K562 (cell line): Measurements from ENCODE around the gene ASB4. TPM values are rescaled to one million over a fixed set of nuclear protein-coding genes. Genes with fewer than 3 reads are reported as not detected.

Experiments
- ATAC-seq: fragments of 200-7000 bp; cut with Tn5 transposase; 3 replicates; pipeline ENCODE4 v1.9.1; 2020; ENCODE audit warnings: moderate library complexity
- BruUV-seq: library from RNA; stranded (reverse); fragments of 400-500 nt; replicated peaks from 2 replicates; lab custom pipeline; 2021; lab: Mats Ljungman, UMichigan
- CTCF ChIA-PET: fragments of 300-600 bp; formaldehyde crosslinking; extraction: SDS; loops from one replicate; lab custom pipeline; 2021; ENCODE audit warnings: low intra/inter-chr PET ratio; lab: Yijun Ruan, JAX
- POLR2A ChIA-PET: fragments of 300-600, 350-650 bp; sonication (Branson Sonifier 250); formaldehyde crosslinking; extraction: SDS; loops from one replicate; lab custom pipeline; 2021; ENCODE audit warnings: antibody characterized with exemption, inconsistent platforms; lab: Yijun Ruan, JAX
- DNase-seq, 4 experiments: peaks; one replicate each; pipeline versions ENCODE4 v3.0.0 to v3.0.0-alpha.2; 2011 to 2018; ENCODE audit warnings: low spot score in 3 of 4, mixed read lengths in 3 of 4; ENCODE audit errors: extremely low read depth in 1 of 4
- FAIRE-seq: peaks from 2 replicates; lab custom pipeline; 2011; peaks lifted over from hg19 to GRCh38; lab: Jason Lieb, UNC
- H2AFZ ChIP-seq: 2 replicates; pipeline ENCODE4 v1.6.0; 2011; ENCODE audit warnings: low read depth, low read length, control low read depth, inconsistent platforms
- H3K27ac ChIP-seq: fragments of 200-600 bp; 3 replicates; pipeline ENCODE4 v1.8.0; 2011; ENCODE audit warnings: low read depth, mild to moderate bottlenecking, control low read depth, inconsistent platforms, low read length, moderate library complexity, mixed read lengths; ENCODE audit errors: extremely low read depth
- H3K27me3 ChIP-seq, 2 experiments: fragments of 300-600 bp in 1 of 2; 2 replicates in 1 of 2; 3 replicates in 1 of 2; pipeline versions ENCODE4 v1.6.0 to v1.8.0; 2011; ENCODE audit warnings: inconsistent platforms in 2 of 2, low read length in 2 of 2, mild to moderate bottlenecking in 1 of 2, mixed read lengths in 1 of 2, moderate library complexity in 1 of 2; ENCODE audit not compliant: control insufficient read depth in 2 of 2, insufficient read depth in 2 of 2
- H3K36me3 ChIP-seq: fragments of 300-600 bp; 3 replicates; pipeline ENCODE4 v1.8.0; 2011; ENCODE audit warnings: mild to moderate bottlenecking, low read length, inconsistent platforms; ENCODE audit not compliant: control insufficient read depth, insufficient read depth
- H3K4me1 ChIP-seq, 2 experiments: fragments of 200-600 bp in 1 of 2; replicated peaks in 1 of 2; 2 replicates in 1 of 2; 3 replicates in 1 of 2; pipeline versions ENCODE4 v1.5.1 to v1.8.0; 2011; ENCODE audit warnings: inconsistent platforms in 2 of 2, low read length in 2 of 2, mild to moderate bottlenecking in 1 of 2, mixed read lengths in 1 of 2, moderate library complexity in 1 of 2; ENCODE audit not compliant: control insufficient read depth in 2 of 2, insufficient read depth in 2 of 2
- H3K4me2 ChIP-seq: 2 replicates; pipeline ENCODE4 v1.6.1; 2011; ENCODE audit warnings: low read length, control low read depth, inconsistent platforms, mixed read lengths; ENCODE audit not compliant: insufficient read depth
- H3K4me3 ChIP-seq: fragments of 200-600 bp; sonication (generic), shearing (Covaris generic); 2 replicates; pipeline ENCODE4 v1.5.1; 2016; ENCODE audit warnings: control low read depth, inconsistent platforms
- H3K79me2 ChIP-seq: fragments of 200-600 bp; 3 replicates; pipeline ENCODE4 v1.8.0; 2011; ENCODE audit warnings: low read length, inconsistent platforms; ENCODE audit not compliant: control insufficient read depth, insufficient read depth
- H3K9ac ChIP-seq, 2 experiments: 2 replicates each; pipeline versions ENCODE4 v1.6.0 to v1.6.1; 2011; ENCODE audit warnings: low read depth in 2 of 2, low read length in 2 of 2, control low read depth in 1 of 2, inconsistent platforms in 1 of 2, mild to moderate bottlenecking in 1 of 2, mixed read lengths in 1 of 2; ENCODE audit not compliant: insufficient read depth in 1 of 2
- H3K9me1 ChIP-seq: one replicate; pipeline ENCODE4 v1.6.0; 2011; ENCODE audit warnings: inconsistent platforms, mild to moderate bottlenecking, low read length, moderate library complexity; ENCODE audit not compliant: control insufficient read depth, insufficient read depth
- H3K9me3 ChIP-seq: replicated peaks from 2 replicates; pipeline ENCODE4 v1.5.1; 2011; ENCODE audit warnings: low read depth, low read length, inconsistent platforms; ENCODE audit not compliant: control insufficient read depth, insufficient read depth
- H4K20me1 ChIP-seq: replicated peaks from 2 replicates; pipeline ENCODE4 v1.6.1; 2011; ENCODE audit warnings: low read length, inconsistent platforms, mixed read lengths; ENCODE audit not compliant: control insufficient read depth, insufficient read depth
- ARNT ChIP-seq, 2 experiments: fragments of 450-650 bp; IDR thresholded peaks; 2 replicates each; pipeline ENCODE4 v1.6.1; 2016; ENCODE audit warnings: mild to moderate bottlenecking in 1 of 2
- GTF2A2 ChIP-seq: IDR thresholded peaks from 2 replicates; pipeline ENCODE4 v1.6.1; 2016; ENCODE audit warnings: mild to moderate bottlenecking, missing genetic modification characterization, missing compliant biosample characterization
- HNRNPH1 ChIP-seq: fragments of 200-400 bp; formaldehyde crosslinking; optimal IDR thresholded peaks from 2 replicates; pipeline ENCODE3; 2017; ENCODE audit warnings: low read depth, mild to moderate bottlenecking, low read length, moderate library complexity
- KDM1A ChIP-seq, 2 experiments: fragments of 450-650 bp; IDR thresholded peaks; 2 replicates each; pipeline ENCODE4 v1.6.1; 2016; ENCODE audit warnings: mild to moderate bottlenecking in 2 of 2
- KLF16 ChIP-seq: IDR thresholded peaks from 2 replicates; pipeline ENCODE4 v1.6.1; 2016; ENCODE audit warnings: antibody characterized with exemption
- L3MBTL2 ChIP-seq: fragments of 450-650 bp; IDR thresholded peaks from 2 replicates; pipeline ENCODE4 v1.6.1; 2016; ENCODE audit warnings: mild to moderate bottlenecking, moderate library complexity
- PTBP1 ChIP-seq: fragments of 200-400 bp; formaldehyde crosslinking; IDR thresholded peaks from 2 replicates; pipeline ENCODE4 v1.6.1; 2017; ENCODE audit warnings: low read depth, low read length
- PTRF ChIP-seq: fragments of 450-650 bp; IDR thresholded peaks from 2 replicates; pipeline ENCODE4 v1.6.1; 2016; ENCODE audit warnings: mild to moderate bottlenecking, missing genetic modification characterization, missing compliant biosample characterization
- STAT5A ChIP-seq: IDR thresholded peaks from 2 replicates; pipeline ENCODE4 v1.6.1; 2012; ENCODE audit warnings: low read length, inconsistent platforms, borderline replicate concordance
- WGBS: fragments of 100-300 bp; shearing (Covaris generic); methylation state at CpG from one replicate; pipeline ENCODE4 v1.1.6; 2016; ENCODE audit warnings: low coverage, mixed read lengths; ENCODE audit not compliant: insufficient coverage; ENCODE audit errors: missing lambda C conversion rate; 5-methylcytosine and 5-hydroxymethylcytosine counted together
- in situ Hi-C: fragments of 300-500 bp; cut with MboI; formaldehyde crosslinking; loops from 4 replicates; pipeline ENCODE4 v1.15.0; 2018; ENCODE audit warnings: inconsistent platforms, mixed read lengths
- intact Hi-C: fragments of 100-400 bp; cut with micrococcal nuclease; formaldehyde crosslinking; loops from 2 replicates; pipeline ENCODE4 v1.14.2; 2022
- polyA plus RNA-seq, 8 experiments: library from polyadenylated mRNA; depleted of rRNA in 4 of 8; stranded (reverse) in 5 of 8; unstranded in 3 of 8; fragments of >200 nt; fragmentation: Nextera tagmentation in 2 of 8; fragmentation: Illumina TruSeq in 1 of 8; extraction: Ambion mirVana in 2 of 8; extraction: Trizol in 1 of 8; gene quantifications; 2 replicates each; pipeline versions ENCODE4 v1.2.1 to v1.2.3, GENCODE V29; 2011 to 2014; ENCODE audit warnings: inconsistent platforms in 1 of 8, missing spikeins in 1 of 8
- total RNA-seq, 7 experiments: library from RNA; depleted of rRNA in 6 of 7; stranded (reverse); fragments of >200 nt in 6 of 7; fragmentation: Illumina TruSeq in 2 of 7; extraction: Trizol in 2 of 7; gene quantifications; 2 replicates each; pipeline versions ENCODE4 v1.2.1 to v1.2.3, GENCODE V29; 2011 to 2021; ENCODE audit warnings: low replicate concordance in 1 of 7
- TF ChIP-seq, protein P1 (sequence below): fragments of 450-650 bp; formaldehyde crosslinking; IDR thresholded peaks from 2 replicates; pipeline ENCODE4 v1.4.0; 2020; ENCODE audit warnings: mild to moderate bottlenecking, mixed read lengths
- TF ChIP-seq, protein P2 (sequence below): fragments of 450-650 bp; IDR thresholded peaks from 2 replicates; pipeline ENCODE4 v1.6.1; 2018; ENCODE audit not compliant: partially characterized antibody
- TF ChIP-seq, protein P3 (sequence below): fragments of 250-450 bp; sonication (Bioruptor Pico); IDR thresholded peaks from 2 replicates; pipeline ENCODE4 v1.9.0; 2021; ENCODE audit warnings: mild to moderate bottlenecking, inconsistent platforms

Gene ASB4
- total and polyA plus RNA-seq, 9 of the 15 experiments (the other 6 are each of a cell fraction or from before 2014, with no cell fraction given) = 0.03 to 0.07 TPM; not detected in 7

DNA sequence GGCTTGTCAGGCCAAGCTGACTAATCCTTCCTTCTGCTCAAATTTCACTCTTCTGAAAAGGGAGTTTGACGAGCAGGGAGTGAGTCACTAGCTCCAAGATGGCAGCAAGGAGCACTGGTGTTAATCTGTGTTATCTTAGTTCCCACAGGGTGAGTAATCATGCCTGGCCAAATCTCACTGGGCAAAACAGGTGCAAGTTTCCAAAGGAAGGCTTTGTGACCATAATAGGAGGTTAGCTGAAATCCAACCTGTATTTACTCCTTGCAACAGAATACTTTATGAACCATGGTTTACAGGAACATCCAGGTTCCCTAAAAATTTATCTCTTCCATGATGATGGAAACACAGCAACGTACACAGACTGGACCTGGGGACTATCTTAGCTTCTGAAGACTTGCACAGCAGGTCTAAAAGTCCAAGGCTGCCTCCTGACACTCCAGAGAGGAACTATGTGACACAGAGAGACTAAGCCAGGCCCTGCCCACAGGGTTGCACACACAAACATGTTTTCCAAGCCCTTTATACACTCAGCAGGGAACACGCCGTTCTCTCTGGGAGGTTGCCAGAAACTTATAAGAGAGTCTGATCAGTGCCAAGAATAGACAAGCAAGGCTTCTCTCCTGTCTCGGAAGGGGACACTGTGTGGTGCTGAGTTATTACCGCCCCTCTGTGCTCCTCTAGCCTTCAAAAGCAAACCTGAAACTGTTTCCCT is 64.2 kb downstream of the ASB4 start:
- peak overlapping the region; percentile 69; the same call in 2 of the 3 replicates for H3K27ac ChIP-seq
- no peaks in the 10 kb centered on the region for H3K79me2 ChIP-seq
- in situ Hi-C loops = no loop called here
- H3K9me1 ChIP-seq = no peaks in the 10 kb centered on the region
- peak; percentile 91 for ATAC-seq
- peak; percentile 55 for FAIRE-seq
- CTCF ChIA-PET = no interaction called here
- no peaks in the 10 kb centered on the region for H3K36me3 ChIP-seq
- 5% methylated on average over 6 of the region's 6 CpGs for WGBS
- BruUV-seq = no TSS peak
- H3K9me3 ChIP-seq = no peaks in the 10 kb centered on the region
- H3K4me3 ChIP-seq = peak overlapping the region; percentile 10; the same call in 1 of the 2 replicates
- DNase-seq = peak in 2 of 4 experiments; percentile 62 to 68
- peak overlapping the region in 1 of 2 experiments; percentile 22; a peak in 1 of 4 replicates for H3K9ac ChIP-seq
- peaks cover 0 to 2% of the 10 kb centered on the region in 2 experiments; a peak in 3 of 5 replicates for H3K27me3 ChIP-seq
- POLR2A ChIA-PET = interaction anchor here (0.7 to 0.9 kb wide), 2 partner anchors 26 to 34 kb away, joined by 3 to 4 read pairs; no protein-coding TSS in a partner anchor
- peak overlapping the region; percentile 40; the same call in 1 of the 2 replicates for H3K4me2 ChIP-seq
- peak overlapping the region; percentile 85 for H2AFZ ChIP-seq
- H4K20me1 ChIP-seq = no peaks in the 10 kb centered on the region
- intact Hi-C loops = no loop called here
- H3K4me1 ChIP-seq = peaks cover 6 to 8% of the 10 kb centered on the region in 2 experiments; a peak in 1 of 5 replicates
- TF ChIP-seq PTBP1 (no peak), KDM1A (IDR thresholded peaks at IDR 0.05) (peak; percentile 89 to 90), ARNT (IDR thresholded peaks at IDR 0.05) (no peak), PTRF (no peak), HNRNPH1 (no peak), L3MBTL2 (no peak), STAT5A (peak; percentile 70; the same call in 1 of the 2 replicates), KLF16 (peak; percentile 86), GTF2A2 (no peak)
- TF ChIP-seq, protein P1, sequence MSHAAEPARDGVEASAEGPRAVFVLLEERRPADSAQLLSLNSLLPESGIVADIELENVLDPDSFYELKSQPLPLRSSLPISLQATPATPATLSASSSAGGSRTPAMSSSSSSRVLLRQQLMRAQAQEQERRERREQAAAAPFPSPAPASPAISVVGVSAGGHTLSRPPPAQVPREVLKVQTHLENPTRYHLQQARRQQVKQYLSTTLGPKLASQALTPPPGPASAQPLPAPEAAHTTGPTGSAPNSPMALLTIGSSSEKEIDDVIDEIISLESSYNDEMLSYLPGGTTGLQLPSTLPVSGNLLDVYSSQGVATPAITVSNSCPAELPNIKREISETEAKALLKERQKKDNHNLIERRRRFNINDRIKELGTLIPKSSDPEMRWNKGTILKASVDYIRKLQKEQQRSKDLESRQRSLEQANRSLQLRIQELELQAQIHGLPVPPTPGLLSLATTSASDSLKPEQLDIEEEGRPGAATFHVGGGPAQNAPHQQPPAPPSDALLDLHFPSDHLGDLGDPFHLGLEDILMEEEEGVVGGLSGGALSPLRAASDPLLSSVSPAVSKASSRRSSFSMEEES (CRISPR knock-in tag) = no peak
- TF ChIP-seq, protein P2, sequence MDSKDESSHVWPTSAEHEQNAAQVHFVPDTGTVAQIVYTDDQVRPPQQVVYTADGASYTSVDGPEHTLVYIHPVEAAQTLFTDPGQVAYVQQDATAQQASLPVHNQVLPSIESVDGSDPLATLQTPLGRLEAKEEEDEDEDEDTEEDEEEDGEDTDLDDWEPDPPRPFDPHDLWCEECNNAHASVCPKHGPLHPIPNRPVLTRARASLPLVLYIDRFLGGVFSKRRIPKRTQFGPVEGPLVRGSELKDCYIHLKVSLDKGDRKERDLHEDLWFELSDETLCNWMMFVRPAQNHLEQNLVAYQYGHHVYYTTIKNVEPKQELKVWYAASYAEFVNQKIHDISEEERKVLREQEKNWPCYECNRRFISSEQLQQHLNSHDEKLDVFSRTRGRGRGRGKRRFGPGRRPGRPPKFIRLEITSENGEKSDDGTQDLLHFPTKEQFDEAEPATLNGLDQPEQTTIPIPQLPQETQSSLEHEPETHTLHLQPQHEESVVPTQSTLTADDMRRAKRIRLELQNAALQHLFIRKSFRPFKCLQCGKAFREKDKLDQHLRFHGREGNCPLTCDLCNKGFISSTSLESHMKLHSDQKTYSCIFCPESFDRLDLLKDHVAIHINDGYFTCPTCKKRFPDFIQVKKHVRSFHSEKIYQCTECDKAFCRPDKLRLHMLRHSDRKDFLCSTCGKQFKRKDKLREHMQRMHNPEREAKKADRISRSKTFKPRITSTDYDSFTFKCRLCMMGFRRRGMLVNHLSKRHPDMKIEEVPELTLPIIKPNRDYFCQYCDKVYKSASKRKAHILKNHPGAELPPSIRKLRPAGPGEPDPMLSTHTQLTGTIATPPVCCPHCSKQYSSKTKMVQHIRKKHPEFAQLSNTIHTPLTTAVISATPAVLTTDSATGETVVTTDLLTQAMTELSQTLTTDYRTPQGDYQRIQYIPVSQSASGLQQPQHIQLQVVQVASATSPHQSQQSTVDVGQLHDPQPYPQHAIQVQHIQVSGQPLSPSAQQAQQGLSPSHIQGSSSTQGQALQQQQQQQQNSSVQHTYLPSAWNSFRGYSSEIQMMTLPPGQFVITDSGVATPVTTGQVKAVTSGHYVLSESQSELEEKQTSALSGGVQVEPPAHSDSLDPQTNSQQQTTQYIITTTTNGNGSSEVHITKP = no peak
- TF ChIP-seq, protein P3, sequence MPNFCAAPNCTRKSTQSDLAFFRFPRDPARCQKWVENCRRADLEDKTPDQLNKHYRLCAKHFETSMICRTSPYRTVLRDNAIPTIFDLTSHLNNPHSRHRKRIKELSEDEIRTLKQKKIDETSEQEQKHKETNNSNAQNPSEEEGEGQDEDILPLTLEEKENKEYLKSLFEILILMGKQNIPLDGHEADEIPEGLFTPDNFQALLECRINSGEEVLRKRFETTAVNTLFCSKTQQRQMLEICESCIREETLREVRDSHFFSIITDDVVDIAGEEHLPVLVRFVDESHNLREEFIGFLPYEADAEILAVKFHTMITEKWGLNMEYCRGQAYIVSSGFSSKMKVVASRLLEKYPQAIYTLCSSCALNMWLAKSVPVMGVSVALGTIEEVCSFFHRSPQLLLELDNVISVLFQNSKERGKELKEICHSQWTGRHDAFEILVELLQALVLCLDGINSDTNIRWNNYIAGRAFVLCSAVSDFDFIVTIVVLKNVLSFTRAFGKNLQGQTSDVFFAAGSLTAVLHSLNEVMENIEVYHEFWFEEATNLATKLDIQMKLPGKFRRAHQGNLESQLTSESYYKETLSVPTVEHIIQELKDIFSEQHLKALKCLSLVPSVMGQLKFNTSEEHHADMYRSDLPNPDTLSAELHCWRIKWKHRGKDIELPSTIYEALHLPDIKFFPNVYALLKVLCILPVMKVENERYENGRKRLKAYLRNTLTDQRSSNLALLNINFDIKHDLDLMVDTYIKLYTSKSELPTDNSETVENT (CRISPR knock-in tag) = no peak
